Measurements from ENCODE around the gene CCDC28B. TPM values are rescaled to one million over a fixed set of nuclear protein-coding genes. Genes with fewer than 3 reads are reported as not detected.

Gene CCDC28B
- total RNA-seq, 1 experiment from 2014 or later, result 10.8 TPM

DNA sequence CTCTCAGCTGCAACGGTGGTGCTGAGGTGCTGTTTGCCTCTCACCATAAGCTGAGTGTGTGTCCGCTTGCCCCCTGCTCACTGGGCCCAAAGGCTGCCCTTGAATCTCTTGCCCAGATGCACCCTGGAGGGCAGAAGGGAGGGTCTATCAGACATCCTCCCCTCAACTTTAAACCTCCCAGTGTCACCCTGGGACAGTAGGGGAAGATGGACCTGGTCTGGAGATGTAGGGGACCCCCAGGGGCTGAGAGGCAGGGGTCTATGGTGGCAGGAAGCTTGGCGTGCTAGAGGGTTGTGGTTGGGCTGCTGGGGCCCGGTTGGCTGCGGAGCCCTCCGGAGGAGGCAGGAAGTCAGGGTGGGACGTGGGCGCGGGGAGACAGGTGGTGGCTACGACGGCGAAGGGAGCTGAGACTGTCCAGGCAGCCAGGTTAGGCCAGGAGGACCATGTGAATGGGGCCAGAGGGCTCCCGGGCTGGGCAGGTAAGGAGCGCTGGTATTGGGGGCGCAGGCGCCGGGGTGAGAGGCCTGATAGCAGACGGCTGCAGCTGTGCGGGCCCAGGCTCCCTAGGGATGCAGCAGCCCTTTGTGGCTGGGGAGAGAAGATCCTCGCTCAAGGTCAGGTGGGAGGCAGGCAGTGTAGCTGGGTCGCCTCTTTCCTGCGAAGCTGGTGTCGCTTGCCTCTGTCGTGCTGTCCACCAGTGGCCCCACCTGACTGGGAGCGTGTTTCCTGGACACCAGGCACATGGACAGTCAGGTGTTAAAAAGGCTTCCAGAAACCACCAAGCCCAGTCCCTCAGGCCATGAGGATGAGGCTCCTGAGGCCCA is 50.7 kb downstream of the CCDC28B start, which contains the start of gene LCK:
LCK (plus strand) TSS at position 373 of the 824 bp plus-strand sequence. CDS start 23,065 bp downstream, outside the sequence.
- Histone ChIP-seq H3K27ac (ENCODE audit: low read length) (no peak within 1 kb of the TSS), H3K9me3 (ENCODE audit: control insufficient read depth, insufficient read depth, low read depth, low read length) (no peaks in the 10 kb centered on the region), H3K27me3 (ENCODE audit: control insufficient read depth, insufficient read depth, low read length) (no peaks in the 10 kb centered on the region), H3K36me3 (ENCODE audit: control insufficient read depth, insufficient read depth, low read length) (no peaks in the 10 kb centered on the region), H3K4me1 (ENCODE audit: control insufficient read depth, insufficient read depth, low read length) (peaks cover 5% of the 10 kb centered on the region), H3K4me3 (ENCODE audit: low read depth in 2 of 2, low read length in 2 of 2) (no peak within 1 kb of the TSS)
- ATAC-seq (no peak), DNase-seq (ENCODE audit: low read depth, low spot score) (no peak)
- ChIA-PET CTCF (interaction anchor here (0.6 kb wide), 1 partner anchor 129 kb away, joined by 9 read pairs; no protein-coding TSS in a partner anchor), POLR2A (no interaction called here)
- intact Hi-C loops (cut with micrococcal nuclease; ENCODE audit: unreplicated experiment) (no loop called here), in situ Hi-C loops (cut with HindIII; ENCODE audit: low pct_unique_long_range_greater_than_20kb, low sequenced_read_pairs) (no loop called here)
- BruUV-seq (replicated peaks), result no TSS peak
- TF ChIP-seq POLR2AphosphoS5 (IDR thresholded peaks at IDR 0.05; ENCODE audit: low read depth, low read length), result no peak
- no peak for TF ChIP-seq SIN3A (IDR thresholded peaks at IDR 0.05; ENCODE audit: borderline replicate concordance, insufficient read depth, low read depth, low read length)
- TF ChIP-seq, protein P1, sequence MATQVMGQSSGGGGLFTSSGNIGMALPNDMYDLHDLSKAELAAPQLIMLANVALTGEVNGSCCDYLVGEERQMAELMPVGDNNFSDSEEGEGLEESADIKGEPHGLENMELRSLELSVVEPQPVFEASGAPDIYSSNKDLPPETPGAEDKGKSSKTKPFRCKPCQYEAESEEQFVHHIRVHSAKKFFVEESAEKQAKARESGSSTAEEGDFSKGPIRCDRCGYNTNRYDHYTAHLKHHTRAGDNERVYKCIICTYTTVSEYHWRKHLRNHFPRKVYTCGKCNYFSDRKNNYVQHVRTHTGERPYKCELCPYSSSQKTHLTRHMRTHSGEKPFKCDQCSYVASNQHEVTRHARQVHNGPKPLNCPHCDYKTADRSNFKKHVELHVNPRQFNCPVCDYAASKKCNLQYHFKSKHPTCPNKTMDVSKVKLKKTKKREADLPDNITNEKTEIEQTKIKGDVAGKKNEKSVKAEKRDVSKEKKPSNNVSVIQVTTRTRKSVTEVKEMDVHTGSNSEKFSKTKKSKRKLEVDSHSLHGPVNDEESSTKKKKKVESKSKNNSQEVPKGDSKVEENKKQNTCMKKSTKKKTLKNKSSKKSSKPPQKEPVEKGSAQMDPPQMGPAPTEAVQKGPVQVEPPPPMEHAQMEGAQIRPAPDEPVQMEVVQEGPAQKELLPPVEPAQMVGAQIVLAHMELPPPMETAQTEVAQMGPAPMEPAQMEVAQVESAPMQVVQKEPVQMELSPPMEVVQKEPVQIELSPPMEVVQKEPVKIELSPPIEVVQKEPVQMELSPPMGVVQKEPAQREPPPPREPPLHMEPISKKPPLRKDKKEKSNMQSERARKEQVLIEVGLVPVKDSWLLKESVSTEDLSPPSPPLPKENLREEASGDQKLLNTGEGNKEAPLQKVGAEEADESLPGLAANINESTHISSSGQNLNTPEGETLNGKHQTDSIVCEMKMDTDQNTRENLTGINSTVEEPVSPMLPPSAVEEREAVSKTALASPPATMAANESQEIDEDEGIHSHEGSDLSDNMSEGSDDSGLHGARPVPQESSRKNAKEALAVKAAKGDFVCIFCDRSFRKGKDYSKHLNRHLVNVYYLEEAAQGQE (IDR thresholded peaks at IDR 0.05; ENCODE audit: insufficient read depth in 1 of 2, low read depth in 2 of 2, low read length in 1 of 2), result no peak
- no peak for TF ChIP-seq CTCF (IDR thresholded peaks at IDR 0.05)
- TF ChIP-seq TCF7L2 (IDR thresholded peaks at IDR 0.05; ENCODE audit: low read depth, low read length), result no peak

Other genes starting within 250 kb of the CCDC28B start
- gene KHDRBS1, start 186.7 kb upstream of the CCDC28B start, total RNA-seq (2021; ENCODE audit: unreplicated experiment), result 163 TPM
- 35.0 TPM for gene TMEM39B, start 127.7 kb upstream of the CCDC28B start, total RNA-seq (2021; ENCODE audit: unreplicated experiment)
- 116 TPM for gene KPNA6, start 92.5 kb upstream of the CCDC28B start, total RNA-seq (2021; ENCODE audit: unreplicated experiment)
- 115 TPM for gene TXLNA, start 20.9 kb upstream of the CCDC28B start, total RNA-seq (2021; ENCODE audit: unreplicated experiment)
- gene IQCC, start 5.1 kb downstream of the CCDC28B start, total RNA-seq (2021; ENCODE audit: unreplicated experiment), result 4.4 TPM
- gene DCDC2B, start 8.5 kb downstream of the CCDC28B start, total RNA-seq (2021; ENCODE audit: unreplicated experiment), result not detected
- gene TMEM234, start 21.8 kb downstream of the CCDC28B start, total RNA-seq (2021; ENCODE audit: unreplicated experiment), result 23.3 TPM
- gene EIF3I, start 21.8 kb downstream of the CCDC28B start, total RNA-seq (2021; ENCODE audit: unreplicated experiment), result 294 TPM
- gene FAM167B, start 46.6 kb downstream of the CCDC28B start, total RNA-seq (2021; ENCODE audit: unreplicated experiment), result 1.9 TPM
- gene LCK, start 50.7 kb downstream of the CCDC28B start, total RNA-seq (2021; ENCODE audit: unreplicated experiment), result 0.57 TPM
- 256 TPM for gene HDAC1, start 91.5 kb downstream of the CCDC28B start, total RNA-seq (2021; ENCODE audit: unreplicated experiment)
- gene MARCKSL1, start 135.6 kb downstream of the CCDC28B start, total RNA-seq (2021; ENCODE audit: unreplicated experiment), result 176 TPM
- gene FAM229A, start 161.9 kb downstream of the CCDC28B start, total RNA-seq (2021; ENCODE audit: unreplicated experiment), result 6.7 TPM
- gene TSSK3, start 161.9 kb downstream of the CCDC28B start, total RNA-seq (2021; ENCODE audit: unreplicated experiment), result 3.6 TPM
- gene BSDC1, start 193.8 kb downstream of the CCDC28B start, total RNA-seq (2021; ENCODE audit: unreplicated experiment), result 64.9 TPM